Adrenal gland (tissue), 5 donors: ENCODE results near the gene PRKCE.

Experiments used
- CTCF ChIP-seq, 6 experiments: fragments of 450-650 bp in 4 of 6; fragments of 200-600 bp in 2 of 6; sonication (generic) in 1 of 6; IDR thresholded peaks; 1 replicate in 5 of 6; 2 replicates in 1 of 6; pipeline versions ENCODE4 v1.5.1 to v1.8.0; 2016 to 2021; ENCODE audit warnings: antibody characterized with exemption in 6 of 6, mild to moderate bottlenecking in 2 of 6, moderate library complexity in 1 of 6
- POLR2A ChIP-seq, 2 donors: fragments of 450-650 bp; IDR thresholded peaks; one replicate each; pipeline ENCODE4 v1.6.1; 2017; ENCODE audit warnings: antibody characterized with exemption in 2 of 2, mild to moderate bottlenecking in 2 of 2, moderate library complexity in 1 of 2
- donor health status: DM: no; HTN: no; CAD: no.

DNA sequence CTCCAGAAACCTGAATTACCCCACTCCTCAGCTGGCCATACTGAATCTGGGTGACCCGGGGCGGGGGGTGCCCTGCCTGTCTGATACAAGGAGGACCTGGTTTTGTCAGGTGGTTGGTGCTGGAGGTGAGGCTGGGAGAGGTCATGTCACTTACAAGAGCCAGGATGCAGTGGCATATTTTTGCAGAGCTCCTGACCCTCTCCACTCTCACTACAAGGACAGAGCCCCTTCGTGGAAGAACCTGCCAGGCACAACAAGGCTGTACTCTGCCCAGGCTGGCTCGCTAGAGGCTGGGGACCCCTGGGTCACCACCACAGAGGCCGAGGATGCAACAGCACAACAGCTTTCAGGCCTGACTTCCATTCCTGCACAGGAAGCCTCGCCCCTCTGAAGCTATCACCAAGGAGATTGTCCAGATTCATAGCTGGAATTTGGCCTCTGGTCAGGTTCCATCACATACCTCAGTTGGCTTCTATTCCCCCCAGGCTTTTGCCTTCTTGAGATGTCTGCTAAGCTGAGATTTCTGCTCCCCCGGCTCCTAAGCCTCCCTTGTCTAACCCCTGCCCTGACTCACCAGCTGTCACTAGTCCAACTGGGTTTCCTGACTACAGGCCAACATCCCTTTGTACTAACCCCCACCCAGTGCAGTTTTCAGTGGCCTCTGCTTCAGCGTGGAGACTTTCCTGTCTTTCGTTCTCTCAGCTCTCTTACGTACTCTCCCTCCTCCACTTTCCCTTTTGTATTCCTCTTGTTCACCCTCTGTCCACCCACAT, 513.2 kb downstream of the PRKCE start:
- TF ChIP-seq POLR2A (IDR thresholded peaks at IDR 0.05) (no peak), CTCF (IDR thresholded peaks at IDR 0.05) (no peak)
